PC-3 (cell line): ENCODE data around the gene CFAP58. TPM values are rescaled to one million over a fixed set of nuclear protein-coding genes. Genes with fewer than 3 reads are reported as not detected.

Experiments
- ATAC-seq: fragments of 200-7000 bp; cut with Tn5 transposase; 2 replicates; pipeline ENCODE4 v1.9.1; 2020; ENCODE audit warnings: mild to moderate bottlenecking, moderate library complexity
- BruUV-seq: library from RNA; stranded (reverse); fragments of 400-500 nt; replicated peaks from 2 replicates; lab custom pipeline; 2021; lab: Mats Ljungman, UMichigan
- CTCF ChIA-PET: fragments of 300-600 bp; sonication (Branson Sonifier 250); formaldehyde crosslinking; loops from one replicate; lab custom pipeline; 2022; ENCODE audit warnings: antibody characterized with exemption; lab: Charles Lee
- POLR2A ChIA-PET: fragments of 300-600 bp; sonication (Branson Sonifier 250); formaldehyde crosslinking; loops from one replicate; lab custom pipeline; 2022; ENCODE audit warnings: antibody characterized with exemption; ENCODE audit not compliant: unreplicated experiment; lab: Charles Lee
- DNase-seq: peaks from one replicate; pipeline ENCODE4 v3.0.0-alpha.2; 2015
- H2AFZ ChIP-seq: fragments of 300-600 bp; sonication (generic); 2 replicates; pipeline ENCODE4 v1.6.0; 2016; ENCODE audit warnings: antibody characterized with exemption, low read length
- H3F3A ChIP-seq: fragments of 300-600 bp; sonication (generic); one replicate; pipeline ENCODE4 v1.6.0; 2017; ENCODE audit warnings: antibody characterized with exemption, low read length, control low read depth, mild to moderate bottlenecking; ENCODE audit not compliant: unreplicated experiment
- H3K27ac ChIP-seq: fragments of 300-600 bp; sonication (generic); 2 replicates; pipeline ENCODE4 v1.5.1; 2016; ENCODE audit warnings: mild to moderate bottlenecking, low read length
- H3K27me3 ChIP-seq: fragments of 300-600 bp; sonication (generic); 2 replicates; pipeline ENCODE4 v1.6.1; 2016; ENCODE audit warnings: low read length, mixed read lengths
- H3K36me3 ChIP-seq: fragments of 300-600 bp; sonication (generic); 2 replicates; pipeline ENCODE4 v1.6.1; 2016; ENCODE audit warnings: low read depth, mixed run types, low read length, mixed read lengths
- H3K4me1 ChIP-seq: fragments of 300-600 bp; sonication (generic); 2 replicates; pipeline ENCODE4 v1.5.1; 2016; ENCODE audit warnings: low read length; ENCODE audit not compliant: insufficient read depth
- H3K4me2 ChIP-seq: fragments of 300-600 bp; sonication (generic); 2 replicates; pipeline ENCODE4 v1.6.0; 2016; ENCODE audit warnings: low read length
- H3K4me3 ChIP-seq: fragments of 300-600 bp; sonication (generic); 2 replicates; pipeline ENCODE4 v1.5.1; 2016; ENCODE audit warnings: mild to moderate bottlenecking, low read length, mixed read lengths
- H3K79me2 ChIP-seq: fragments of 300-600 bp; sonication (generic); 2 replicates; pipeline ENCODE4 v1.6.1; 2017; ENCODE audit warnings: low read length, mixed read lengths
- H3K9ac ChIP-seq: fragments of 300-600 bp; sonication (generic); 2 replicates; pipeline ENCODE4 v1.6.0; 2016; ENCODE audit warnings: mild to moderate bottlenecking, low read length
- H3K9me2 ChIP-seq: fragments of 300-600 bp; sonication (generic); replicated peaks from 2 replicates; pipeline ENCODE4 v1.6.1; 2016; ENCODE audit warnings: mixed run types, low read length, mixed read lengths
- H3K9me3 ChIP-seq: fragments of 300-600 bp; sonication (generic); 2 replicates; pipeline ENCODE4 v1.6.1; 2016; ENCODE audit warnings: low read length, mixed read lengths
- H4K20me1 ChIP-seq: fragments of 300-600 bp; sonication (generic); 2 replicates; pipeline ENCODE4 v1.6.1; 2016; ENCODE audit warnings: low read length, mixed read lengths
- EZH2 ChIP-seq: fragments of 300-600 bp; sonication (generic); IDR thresholded peaks from one replicate; pipeline ENCODE4 v1.6.1; 2017; ENCODE audit warnings: antibody characterized with exemption, mild to moderate bottlenecking, low read length; ENCODE audit not compliant: unreplicated experiment
- EZH2phosphoT487 ChIP-seq: fragments of 300-600 bp; sonication (generic); IDR thresholded peaks from 2 replicates; pipeline ENCODE4 v1.6.1; 2018; ENCODE audit warnings: mild to moderate bottlenecking, antibody characterized with exemption, low read length, borderline replicate concordance
- intact Hi-C: fragments of 100-400 bp; cut with micrococcal nuclease; formaldehyde crosslinking; loops from 2 replicates; pipeline ENCODE4 v1.9.0; 2023
- total RNA-seq: library from RNA; depleted of rRNA; stranded (reverse); fragments of >200 nt; gene quantifications from 2 replicates; pipeline ENCODE4 v1.2.3, GENCODE V29; 2014
- TF ChIP-seq, protein P1 (sequence below): fragments of 300-600 bp; sonication (generic); conservative IDR thresholded peaks from 2 replicates; pipeline ENCODE4 v1.5.1; 2017; ENCODE audit warnings: antibody characterized with exemption, low read depth, mild to moderate bottlenecking, low read length

Gene CFAP58
- total RNA-seq, 1 experiment from 2014 or later = 0.26 TPM

GRCh38 chr10:104311184-104311720, 42.4 kb upstream of the CFAP58 start:
- no peak overlapping the region for H3K9ac ChIP-seq
- ChIA-PET CTCF (no interaction called here), POLR2A (no interaction called here)
- ATAC-seq (no peak), DNase-seq (no peak)
- H3K4me1 ChIP-seq = peaks cover 14% of the 10 kb centered on the region
- H3K79me2 ChIP-seq = peaks cover 14% of the 10 kb centered on the region
- no peak overlapping the region for H2AFZ ChIP-seq
- BruUV-seq = no TSS peak
- no peaks in the 10 kb centered on the region for H3K27me3 ChIP-seq
- H3K27ac ChIP-seq = no peak overlapping the region
- no peak overlapping the region for H3K4me3 ChIP-seq
- H4K20me1 ChIP-seq = no peaks in the 10 kb centered on the region
- intact Hi-C loops = loop anchor here (2.0 kb wide), 1 partner anchor 18 kb away; no protein-coding TSS in a partner anchor
- no peaks in the 10 kb centered on the region for H3K9me3 ChIP-seq
- no peaks in the 10 kb centered on the region for H3F3A ChIP-seq
- H3K9me2 ChIP-seq = no peaks in the 10 kb centered on the region
- peaks cover 17% of the 10 kb centered on the region for H3K36me3 ChIP-seq
- TF ChIP-seq, protein P1, sequence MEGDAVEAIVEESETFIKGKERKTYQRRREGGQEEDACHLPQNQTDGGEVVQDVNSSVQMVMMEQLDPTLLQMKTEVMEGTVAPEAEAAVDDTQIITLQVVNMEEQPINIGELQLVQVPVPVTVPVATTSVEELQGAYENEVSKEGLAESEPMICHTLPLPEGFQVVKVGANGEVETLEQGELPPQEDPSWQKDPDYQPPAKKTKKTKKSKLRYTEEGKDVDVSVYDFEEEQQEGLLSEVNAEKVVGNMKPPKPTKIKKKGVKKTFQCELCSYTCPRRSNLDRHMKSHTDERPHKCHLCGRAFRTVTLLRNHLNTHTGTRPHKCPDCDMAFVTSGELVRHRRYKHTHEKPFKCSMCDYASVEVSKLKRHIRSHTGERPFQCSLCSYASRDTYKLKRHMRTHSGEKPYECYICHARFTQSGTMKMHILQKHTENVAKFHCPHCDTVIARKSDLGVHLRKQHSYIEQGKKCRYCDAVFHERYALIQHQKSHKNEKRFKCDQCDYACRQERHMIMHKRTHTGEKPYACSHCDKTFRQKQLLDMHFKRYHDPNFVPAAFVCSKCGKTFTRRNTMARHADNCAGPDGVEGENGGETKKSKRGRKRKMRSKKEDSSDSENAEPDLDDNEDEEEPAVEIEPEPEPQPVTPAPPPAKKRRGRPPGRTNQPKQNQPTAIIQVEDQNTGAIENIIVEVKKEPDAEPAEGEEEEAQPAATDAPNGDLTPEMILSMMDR = no peak
- TF ChIP-seq EZH2phosphoT487 (no peak), EZH2 (no peak)
- no peak overlapping the region for H3K4me2 ChIP-seq

- no peak overlapping the region for H3K4me3 ChIP-seq
- H4K20me1 ChIP-seq = peaks cover 20% of the 10 kb centered on the region; the same call in 1 of the 2 replicates
- no peaks in the 10 kb centered on the region for H3F3A ChIP-seq
- H3K79me2 ChIP-seq = peaks cover 46% of the 10 kb centered on the region
- no peak for TF ChIP-seq EZH2
- TF ChIP-seq EZH2phosphoT487 = no peak
- no TSS peak for BruUV-seq
- H3K9me2 ChIP-seq = no peaks in the 10 kb centered on the region
- no peaks in the 10 kb centered on the region for H3K27me3 ChIP-seq
- peaks cover 17% of the 10 kb centered on the region for H3K36me3 ChIP-seq
- intact Hi-C loops = no loop called here
- H3K4me2 ChIP-seq = no peak overlapping the region
- no peak overlapping the region for H3K9ac ChIP-seq
- H3K4me1 ChIP-seq = peaks cover 26% of the 10 kb centered on the region
- H2AFZ ChIP-seq = no peak overlapping the region
- no peaks in the 10 kb centered on the region for H3K9me3 ChIP-seq
- ATAC-seq (no peak), DNase-seq (no peak)
- CTCF ChIA-PET = interaction anchor here (1.6 kb wide), 1 partner anchor 9 kb away, joined by 3 read pairs; no protein-coding TSS in a partner anchor
- POLR2A ChIA-PET = no interaction called here
- no peak overlapping the region for H3K27ac ChIP-seq
These were observed 38.8 kb upstream of the CFAP58 start for GRCh38 chr10:104314591-104315485.

DNA sequence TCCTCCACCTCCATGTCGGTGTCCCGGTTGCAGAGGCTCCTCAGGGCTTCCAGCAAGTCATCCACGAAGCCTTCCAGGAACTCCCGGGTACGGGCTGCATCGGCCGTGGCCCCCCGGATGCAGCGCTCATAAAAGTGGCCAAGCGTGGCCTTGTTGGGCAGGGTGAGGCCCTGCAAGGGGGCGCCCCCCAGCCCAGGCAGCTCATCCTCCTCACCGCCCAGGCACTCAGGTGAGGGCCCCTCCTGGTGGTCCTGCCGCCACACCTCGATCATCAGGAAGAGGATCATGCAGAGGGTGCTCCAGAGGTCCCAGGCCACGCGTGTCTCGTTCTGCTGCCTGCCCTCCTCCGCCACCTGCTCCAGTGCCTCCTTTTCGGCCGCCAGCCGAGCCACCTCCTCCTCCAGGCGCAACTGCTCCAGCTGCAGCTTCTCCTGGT, 38.1 kb upstream of the CFAP58 start:
- no peaks in the 10 kb centered on the region for H3K9me3 ChIP-seq

More for the DNA sequence above, 38.1 kb upstream of the CFAP58 start:
- BruUV-seq = no TSS peak
- ATAC-seq = no peak
- no peak overlapping the region for H3K27ac ChIP-seq
- ChIA-PET POLR2A (no interaction called here), CTCF (no interaction called here)
- no peaks in the 10 kb centered on the region for H3F3A ChIP-seq
- no peaks in the 10 kb centered on the region for H3K27me3 ChIP-seq
- no peaks in the 10 kb centered on the region for H3K9me2 ChIP-seq
- DNase-seq = no peak
- H3K4me1 ChIP-seq = peaks cover 19% of the 10 kb centered on the region
- peaks cover 20% of the 10 kb centered on the region; the same call in 1 of the 2 replicates for H4K20me1 ChIP-seq
- H3K9ac ChIP-seq = no peak overlapping the region
- peaks cover 17% of the 10 kb centered on the region for H3K36me3 ChIP-seq
- H2AFZ ChIP-seq = no peak overlapping the region
- H3K4me2 ChIP-seq = no peak overlapping the region
- peaks cover 51% of the 10 kb centered on the region for H3K79me2 ChIP-seq
- TF ChIP-seq EZH2 (no peak), EZH2phosphoT487 (no peak)
- TF ChIP-seq, protein P1 = no peak
- no peak overlapping the region for H3K4me3 ChIP-seq
- intact Hi-C loops = no loop called here
